Neural cell (in vitro differentiated cells): ENCODE results near the gene CMC1. TPM values are rescaled to one million over a fixed set of nuclear protein-coding genes. Genes with fewer than 3 reads are reported as not detected.

ENCODE experiments used
- H2AFZ ChIP-seq: fragments of 200-600, 300-800 bp; sonication (generic), shearing (Covaris generic); 2 replicates; pipeline ENCODE4 v1.6.0; 2014; ENCODE audit warnings: low read depth, mild to moderate bottlenecking, antibody characterized with exemption, low read length, moderate library complexity
- H3F3A ChIP-seq: fragments of 200-600 bp; shearing (Covaris generic); 2 replicates; pipeline ENCODE4 v1.6.1; 2016; ENCODE audit warnings: mild to moderate bottlenecking, moderate library complexity, mixed read lengths, antibody characterized with exemption, low read length; ENCODE audit not compliant: insufficient read depth, poor library complexity, severe bottlenecking
- H3K27ac ChIP-seq: fragments of 200-600, 300-800 bp; sonication (generic), shearing (Covaris generic); 2 replicates; pipeline ENCODE4 v1.5.1; 2014; ENCODE audit warnings: mild to moderate bottlenecking, low read length, moderate library complexity
- H3K27me3 ChIP-seq: fragments of 300-800, 200-600 bp; sonication (generic), shearing (Covaris generic); 2 replicates; pipeline ENCODE4 v1.6.0; 2014; ENCODE audit warnings: mild to moderate bottlenecking, low read depth, low read length, moderate library complexity; ENCODE audit not compliant: insufficient read depth
- H3K36me3 ChIP-seq: fragments of 300-800, 200-600 bp; sonication (generic), shearing (Covaris generic); 2 replicates; pipeline ENCODE4 v1.5.1; 2014; ENCODE audit warnings: mild to moderate bottlenecking, antibody characterized with exemption, low read length, moderate library complexity; ENCODE audit not compliant: insufficient read depth
- H3K4me2 ChIP-seq: fragments of 300-800, 200-600 bp; sonication (generic), shearing (Covaris generic); 2 replicates; pipeline ENCODE4 v1.6.0; 2014; ENCODE audit warnings: mild to moderate bottlenecking, low read length
- H3K4me3 ChIP-seq: fragments of 300-800, 200-600 bp; sonication (generic), shearing (Covaris generic); 2 replicates; pipeline ENCODE4 v1.5.1; 2014; ENCODE audit warnings: mild to moderate bottlenecking, low read length, moderate library complexity
- H3K79me2 ChIP-seq: fragments of 200-600 bp; shearing (Covaris generic); replicated peaks from 2 replicates; pipeline ENCODE4 v1.6.0; 2014; ENCODE audit warnings: mild to moderate bottlenecking, low read length, moderate library complexity; ENCODE audit not compliant: insufficient read depth
- H3K9ac ChIP-seq: fragments of 300-800, 200-600 bp; sonication (generic), shearing (Covaris generic); 2 replicates; pipeline ENCODE4 v1.6.1; 2016; ENCODE audit warnings: mild to moderate bottlenecking, low read length, mixed read lengths
- H3K9me2 ChIP-seq: fragments of 200-600 bp; shearing (Covaris generic); 2 replicates; pipeline ENCODE4 v1.6.1; 2016; ENCODE audit warnings: mild to moderate bottlenecking, low read length, mixed read lengths; ENCODE audit not compliant: insufficient read depth
- H3K9me3 ChIP-seq: fragments of 200-600, 300-800 bp; sonication (generic), shearing (Covaris generic); 2 replicates; pipeline ENCODE4 v1.6.1; 2016; ENCODE audit warnings: mild to moderate bottlenecking, mixed run types, low read length, moderate library complexity, mixed read lengths
- H4K20me1 ChIP-seq: fragments of 200-600 bp; shearing (Covaris generic); 2 replicates; pipeline ENCODE4 v1.6.1; 2016; ENCODE audit warnings: mild to moderate bottlenecking, mixed run types; ENCODE audit not compliant: insufficient read depth
- EP300 ChIP-seq: fragments of 450-650 bp; conservative IDR thresholded peaks from 2 replicates; pipeline ENCODE4 v1.6.1; 2014; ENCODE audit warnings: antibody characterized with exemption, mild to moderate bottlenecking, moderate library complexity; ENCODE audit not compliant: poor library complexity, severe bottlenecking
- EZH2 ChIP-seq: fragments of 200-600, 300-800 bp; shearing (Covaris generic), sonication (generic); IDR thresholded peaks from 2 replicates; pipeline ENCODE4 v1.6.1; 2014; ENCODE audit warnings: antibody characterized with exemption, low read length, borderline replicate concordance, mild to moderate bottlenecking; ENCODE audit not compliant: insufficient read depth, poor library complexity, severe bottlenecking
- MXI1 ChIP-seq: fragments of 450-650 bp; conservative IDR thresholded peaks from 2 replicates; pipeline ENCODE4 v1.6.1; 2014; ENCODE audit warnings: antibody characterized with exemption, mild to moderate bottlenecking; ENCODE audit not compliant: poor library complexity, severe bottlenecking
- POLR2AphosphoS5 ChIP-seq: IDR thresholded peaks from 2 replicates; pipeline ENCODE4 v1.6.1; 2012
- RAD21 ChIP-seq: fragments of 450-650 bp; conservative IDR thresholded peaks from 2 replicates; pipeline ENCODE4 v1.6.1; 2014; ENCODE audit warnings: antibody characterized with exemption, mild to moderate bottlenecking, moderate library complexity
- SMC3 ChIP-seq: fragments of 450-650 bp; conservative IDR thresholded peaks from 2 replicates; pipeline ENCODE4 v1.6.1; 2014; ENCODE audit warnings: antibody characterized with exemption, mild to moderate bottlenecking, moderate library complexity; ENCODE audit not compliant: poor library complexity
- TAF1 ChIP-seq: IDR thresholded peaks from 2 replicates; pipeline ENCODE4 v1.6.1; 2012; ENCODE audit warnings: low read depth
- polyA plus RNA-seq: library from polyadenylated mRNA; depleted of rRNA; stranded (reverse); fragments of >200 nt; gene quantifications from 2 replicates; pipeline ENCODE4 v1.2.3, GENCODE V29; 2014
- TF ChIP-seq, protein P1 (sequence below): IDR thresholded peaks from 2 replicates; pipeline ENCODE4 v1.6.1; 2012; ENCODE audit warnings: borderline replicate concordance
- TF ChIP-seq, protein P2 (sequence below): fragments of 450-650 bp; IDR thresholded peaks from 2 replicates; pipeline ENCODE4 v1.5.1; 2014; ENCODE audit warnings: antibody characterized with exemption, mild to moderate bottlenecking, moderate library complexity; ENCODE audit not compliant: poor library complexity, severe bottlenecking

CMC1 gene
- polyA plus RNA-seq, 1 donor from 2014 or later: 8.7 TPM

GRCh38 chr3:28295898-28296490, 54.6 kb downstream of the CMC1 start:
- H3F3A ChIP-seq: no peaks in the 10 kb centered on the region
- H4K20me1 ChIP-seq: no peaks in the 10 kb centered on the region
- H3K4me2 ChIP-seq: no peak overlapping the region
- no peaks in the 10 kb centered on the region for H3K9me3 ChIP-seq
- no peaks in the 10 kb centered on the region for H3K36me3 ChIP-seq
- H3K79me2 ChIP-seq: no peaks in the 10 kb centered on the region
- no peak overlapping the region for H3K4me3 ChIP-seq
- no peak overlapping the region for H2AFZ ChIP-seq
- TF ChIP-seq, protein P1, sequence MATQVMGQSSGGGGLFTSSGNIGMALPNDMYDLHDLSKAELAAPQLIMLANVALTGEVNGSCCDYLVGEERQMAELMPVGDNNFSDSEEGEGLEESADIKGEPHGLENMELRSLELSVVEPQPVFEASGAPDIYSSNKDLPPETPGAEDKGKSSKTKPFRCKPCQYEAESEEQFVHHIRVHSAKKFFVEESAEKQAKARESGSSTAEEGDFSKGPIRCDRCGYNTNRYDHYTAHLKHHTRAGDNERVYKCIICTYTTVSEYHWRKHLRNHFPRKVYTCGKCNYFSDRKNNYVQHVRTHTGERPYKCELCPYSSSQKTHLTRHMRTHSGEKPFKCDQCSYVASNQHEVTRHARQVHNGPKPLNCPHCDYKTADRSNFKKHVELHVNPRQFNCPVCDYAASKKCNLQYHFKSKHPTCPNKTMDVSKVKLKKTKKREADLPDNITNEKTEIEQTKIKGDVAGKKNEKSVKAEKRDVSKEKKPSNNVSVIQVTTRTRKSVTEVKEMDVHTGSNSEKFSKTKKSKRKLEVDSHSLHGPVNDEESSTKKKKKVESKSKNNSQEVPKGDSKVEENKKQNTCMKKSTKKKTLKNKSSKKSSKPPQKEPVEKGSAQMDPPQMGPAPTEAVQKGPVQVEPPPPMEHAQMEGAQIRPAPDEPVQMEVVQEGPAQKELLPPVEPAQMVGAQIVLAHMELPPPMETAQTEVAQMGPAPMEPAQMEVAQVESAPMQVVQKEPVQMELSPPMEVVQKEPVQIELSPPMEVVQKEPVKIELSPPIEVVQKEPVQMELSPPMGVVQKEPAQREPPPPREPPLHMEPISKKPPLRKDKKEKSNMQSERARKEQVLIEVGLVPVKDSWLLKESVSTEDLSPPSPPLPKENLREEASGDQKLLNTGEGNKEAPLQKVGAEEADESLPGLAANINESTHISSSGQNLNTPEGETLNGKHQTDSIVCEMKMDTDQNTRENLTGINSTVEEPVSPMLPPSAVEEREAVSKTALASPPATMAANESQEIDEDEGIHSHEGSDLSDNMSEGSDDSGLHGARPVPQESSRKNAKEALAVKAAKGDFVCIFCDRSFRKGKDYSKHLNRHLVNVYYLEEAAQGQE: no peak
- H3K27me3 ChIP-seq: no peaks in the 10 kb centered on the region
- no peak overlapping the region for H3K27ac ChIP-seq
- no peaks in the 10 kb centered on the region for H3K9me2 ChIP-seq
- H3K9ac ChIP-seq: no peak overlapping the region

DNA sequence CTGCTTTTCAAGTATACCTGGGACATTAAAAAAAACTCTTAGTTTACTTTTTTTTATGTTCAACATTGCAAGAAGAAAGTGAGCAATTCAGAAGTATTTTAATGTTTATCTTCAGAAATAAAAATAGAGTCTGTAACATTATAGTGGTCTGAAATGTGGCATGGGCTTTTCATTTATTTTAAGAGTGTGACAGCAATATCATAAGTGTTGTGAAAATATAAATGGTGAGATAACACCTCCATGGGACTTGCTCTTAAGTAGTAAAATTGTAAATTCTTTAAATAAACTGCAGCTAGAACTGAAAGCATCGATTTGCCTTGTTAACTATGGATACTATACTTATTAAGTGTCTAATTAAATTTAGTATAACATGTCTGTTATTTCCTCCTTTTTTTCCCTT, 58.3 kb downstream of the CMC1 start:
- Histone ChIP-seq H2AFZ (no peak overlapping the region), H3K36me3 (no peaks in the 10 kb centered on the region), H3K27me3 (no peaks in the 10 kb centered on the region), H3K4me3 (no peak overlapping the region), H3K9me3 (no peaks in the 10 kb centered on the region), H3K4me2 (no peak overlapping the region), H3F3A (no peaks in the 10 kb centered on the region), H4K20me1 (no peaks in the 10 kb centered on the region), H3K79me2 (no peaks in the 10 kb centered on the region), H3K9ac (no peak overlapping the region), H3K9me2 (no peaks in the 10 kb centered on the region), H3K27ac (no peak overlapping the region)
- TF ChIP-seq TAF1 (no peak), EP300 (no peak), MXI1 (no peak), RAD21 (no peak), EZH2 (no peak), POLR2AphosphoS5 (no peak), SMC3 (no peak)
- TF ChIP-seq, protein P1: no peak
- TF ChIP-seq, protein P2, sequence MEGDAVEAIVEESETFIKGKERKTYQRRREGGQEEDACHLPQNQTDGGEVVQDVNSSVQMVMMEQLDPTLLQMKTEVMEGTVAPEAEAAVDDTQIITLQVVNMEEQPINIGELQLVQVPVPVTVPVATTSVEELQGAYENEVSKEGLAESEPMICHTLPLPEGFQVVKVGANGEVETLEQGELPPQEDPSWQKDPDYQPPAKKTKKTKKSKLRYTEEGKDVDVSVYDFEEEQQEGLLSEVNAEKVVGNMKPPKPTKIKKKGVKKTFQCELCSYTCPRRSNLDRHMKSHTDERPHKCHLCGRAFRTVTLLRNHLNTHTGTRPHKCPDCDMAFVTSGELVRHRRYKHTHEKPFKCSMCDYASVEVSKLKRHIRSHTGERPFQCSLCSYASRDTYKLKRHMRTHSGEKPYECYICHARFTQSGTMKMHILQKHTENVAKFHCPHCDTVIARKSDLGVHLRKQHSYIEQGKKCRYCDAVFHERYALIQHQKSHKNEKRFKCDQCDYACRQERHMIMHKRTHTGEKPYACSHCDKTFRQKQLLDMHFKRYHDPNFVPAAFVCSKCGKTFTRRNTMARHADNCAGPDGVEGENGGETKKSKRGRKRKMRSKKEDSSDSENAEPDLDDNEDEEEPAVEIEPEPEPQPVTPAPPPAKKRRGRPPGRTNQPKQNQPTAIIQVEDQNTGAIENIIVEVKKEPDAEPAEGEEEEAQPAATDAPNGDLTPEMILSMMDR: no peak
